MM.1S (cell line): ENCODE measurements around the gene DDX5.

Experiments used
- DNase-seq: peaks from one replicate; pipeline ENCODE4 v3.0.0-alpha.2; 2015
- H2AFZ ChIP-seq: fragments of 300-600 bp; sonication (generic); 2 replicates; pipeline ENCODE4 v1.6.0; 2016; ENCODE audit warnings: antibody characterized with exemption, low read length
- H3F3A ChIP-seq: fragments of 300-600 bp; sonication (generic); 2 replicates; pipeline ENCODE4 v1.6.1; 2016; ENCODE audit warnings: mild to moderate bottlenecking, antibody characterized with exemption, low read length, moderate library complexity, mixed read lengths; ENCODE audit not compliant: insufficient read depth
- H3K27ac ChIP-seq: fragments of 300-600 bp; sonication (generic); 2 replicates; pipeline ENCODE4 v1.5.1; 2016; ENCODE audit warnings: mild to moderate bottlenecking, low read length
- H3K27me3 ChIP-seq: fragments of 300-600 bp; sonication (generic); replicated peaks from 2 replicates; pipeline ENCODE4 v1.6.0; 2016; ENCODE audit warnings: low read length; ENCODE audit not compliant: insufficient read depth
- H3K36me3 ChIP-seq: fragments of 300-600 bp; sonication (generic); replicated peaks from 2 replicates; pipeline ENCODE4 v1.6.1; 2016; ENCODE audit warnings: mild to moderate bottlenecking, low read length, mixed read lengths; ENCODE audit not compliant: insufficient read depth
- H3K4me1 ChIP-seq: fragments of 300-600 bp; sonication (generic); 2 replicates; pipeline ENCODE4 v1.6.1; 2016; ENCODE audit warnings: low read length, mixed read lengths
- H3K4me2 ChIP-seq: fragments of 300-600 bp; sonication (generic); 2 replicates; pipeline ENCODE4 v1.6.0; 2016; ENCODE audit warnings: low read depth, low read length
- H3K4me3 ChIP-seq: fragments of 300-600 bp; sonication (generic); 2 replicates; pipeline ENCODE4 v1.5.1; 2016; ENCODE audit warnings: low read length, mixed read lengths
- H3K79me2 ChIP-seq: fragments of 300-600 bp; sonication (generic); 2 replicates; pipeline ENCODE4 v1.6.1; 2016; ENCODE audit warnings: mixed run types, low read length, mixed read lengths
- H3K9ac ChIP-seq: fragments of 300-600 bp; sonication (generic); 2 replicates; pipeline ENCODE4 v1.6.1; 2016; ENCODE audit warnings: low read length, mixed read lengths
- H3K9me2 ChIP-seq: fragments of 300-600 bp; sonication (generic); replicated peaks from 2 replicates; pipeline ENCODE4 v1.6.1; 2016; ENCODE audit warnings: mild to moderate bottlenecking, low read length, mixed read lengths; ENCODE audit not compliant: insufficient read depth
- H3K9me3 ChIP-seq: fragments of 300-600 bp; sonication (generic); replicated peaks from 2 replicates; pipeline ENCODE4 v1.6.1; 2016; ENCODE audit warnings: mild to moderate bottlenecking, low read length, mixed read lengths; ENCODE audit not compliant: insufficient read depth
- H4K20me1 ChIP-seq: fragments of 300-600 bp; sonication (generic); 2 replicates; pipeline ENCODE4 v1.6.1; 2016; ENCODE audit warnings: mild to moderate bottlenecking, low read length, moderate library complexity, mixed read lengths; ENCODE audit not compliant: insufficient read depth
- EZH2 ChIP-seq: fragments of 300-600 bp; sonication (generic); optimal IDR thresholded peaks from 2 replicates; pipeline ENCODE3; 2017; ENCODE audit warnings: low read depth, mild to moderate bottlenecking, antibody characterized with exemption, low read length, mixed read lengths
- EZH2phosphoT487 ChIP-seq: fragments of 300-600 bp; sonication (generic); IDR thresholded peaks from 2 replicates; pipeline ENCODE4 v1.6.1; 2018; ENCODE audit warnings: antibody characterized with exemption, low read length
- TF ChIP-seq, protein P1 (sequence below): fragments of 300-600 bp; sonication (generic); IDR thresholded peaks from 2 replicates; pipeline ENCODE4 v1.5.1; 2016; ENCODE audit warnings: antibody characterized with exemption, low read length, mixed read lengths

Gene DDX5

DNA sequence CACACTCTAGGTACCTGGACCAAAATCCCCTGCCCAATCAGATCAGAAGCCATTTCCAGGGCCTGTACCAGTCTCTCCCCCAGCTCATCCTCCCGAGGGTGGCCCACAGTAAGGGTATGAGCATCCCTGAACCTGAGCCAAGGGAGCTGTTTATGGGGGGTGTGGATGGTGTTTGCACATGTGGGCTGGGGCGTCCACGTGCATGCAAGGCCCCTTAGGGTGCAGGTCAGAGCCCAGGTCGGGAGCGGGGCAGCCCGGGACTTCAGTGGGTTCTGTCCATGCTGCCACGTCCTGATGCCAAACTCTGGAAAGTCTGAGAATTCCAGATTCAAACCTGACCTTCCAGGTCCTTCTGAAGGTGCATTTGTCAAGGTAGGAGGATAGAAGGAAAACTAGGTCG, 47.3 kb downstream of the DDX5 start:
- Histone ChIP-seq H3K27me3 (no peaks in the 10 kb centered on the region), H3K9ac (no peak overlapping the region), H4K20me1 (no peaks in the 10 kb centered on the region), H3K9me3 (no peaks in the 10 kb centered on the region), H3K36me3 (no peaks in the 10 kb centered on the region), H3K27ac (no peak overlapping the region), H2AFZ (no peak overlapping the region), H3K9me2 (no peaks in the 10 kb centered on the region), H3K4me3 (no peak overlapping the region), H3K4me1 (peaks cover 12% of the 10 kb centered on the region; the same call in 1 of the 2 replicates), H3K4me2 (no peak overlapping the region), H3K79me2 (no peaks in the 10 kb centered on the region), H3F3A (no peaks in the 10 kb centered on the region)
- DNase-seq, result no peak
- TF ChIP-seq EZH2 (no peak), EZH2phosphoT487 (no peak)
- TF ChIP-seq, protein P1, sequence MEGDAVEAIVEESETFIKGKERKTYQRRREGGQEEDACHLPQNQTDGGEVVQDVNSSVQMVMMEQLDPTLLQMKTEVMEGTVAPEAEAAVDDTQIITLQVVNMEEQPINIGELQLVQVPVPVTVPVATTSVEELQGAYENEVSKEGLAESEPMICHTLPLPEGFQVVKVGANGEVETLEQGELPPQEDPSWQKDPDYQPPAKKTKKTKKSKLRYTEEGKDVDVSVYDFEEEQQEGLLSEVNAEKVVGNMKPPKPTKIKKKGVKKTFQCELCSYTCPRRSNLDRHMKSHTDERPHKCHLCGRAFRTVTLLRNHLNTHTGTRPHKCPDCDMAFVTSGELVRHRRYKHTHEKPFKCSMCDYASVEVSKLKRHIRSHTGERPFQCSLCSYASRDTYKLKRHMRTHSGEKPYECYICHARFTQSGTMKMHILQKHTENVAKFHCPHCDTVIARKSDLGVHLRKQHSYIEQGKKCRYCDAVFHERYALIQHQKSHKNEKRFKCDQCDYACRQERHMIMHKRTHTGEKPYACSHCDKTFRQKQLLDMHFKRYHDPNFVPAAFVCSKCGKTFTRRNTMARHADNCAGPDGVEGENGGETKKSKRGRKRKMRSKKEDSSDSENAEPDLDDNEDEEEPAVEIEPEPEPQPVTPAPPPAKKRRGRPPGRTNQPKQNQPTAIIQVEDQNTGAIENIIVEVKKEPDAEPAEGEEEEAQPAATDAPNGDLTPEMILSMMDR, result no peak

DNA sequence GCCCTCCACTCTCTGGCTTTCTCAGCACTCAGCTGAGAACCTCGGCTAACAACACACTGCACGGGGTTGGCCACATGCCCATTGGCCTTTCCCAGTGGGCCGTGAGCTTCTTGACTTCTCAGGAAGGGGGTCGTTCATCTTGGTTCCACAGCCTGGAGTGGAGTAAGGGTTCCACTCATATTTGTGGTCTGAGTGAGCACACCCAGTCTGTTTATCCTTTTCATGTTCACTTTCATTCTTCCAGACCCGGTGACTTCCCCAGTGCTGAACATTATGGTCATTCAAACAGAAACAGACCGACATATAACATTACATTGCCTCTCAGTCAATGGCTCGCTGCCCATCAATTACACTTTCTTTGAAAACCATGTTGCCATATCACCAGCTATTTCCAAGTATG, 48.9 kb downstream of the DDX5 start:
- H4K20me1 ChIP-seq, result no peaks in the 10 kb centered on the region
- H3K27me3 ChIP-seq, result no peaks in the 10 kb centered on the region
- no peak overlapping the region for H3K27ac ChIP-seq
- no peaks in the 10 kb centered on the region for H3K9me3 ChIP-seq
- TF ChIP-seq, protein P1, result no peak
- TF ChIP-seq EZH2phosphoT487 (no peak), EZH2 (no peak)
- H3K4me1 ChIP-seq, result peaks cover 12% of the 10 kb centered on the region; the same call in 1 of the 2 replicates
- H2AFZ ChIP-seq, result no peak overlapping the region
- no peaks in the 10 kb centered on the region for H3K79me2 ChIP-seq
- H3K9me2 ChIP-seq, result no peaks in the 10 kb centered on the region
- DNase-seq, result no peak
- H3F3A ChIP-seq, result no peaks in the 10 kb centered on the region
- H3K4me2 ChIP-seq, result no peak overlapping the region
- H3K36me3 ChIP-seq, result no peaks in the 10 kb centered on the region
- H3K4me3 ChIP-seq, result no peak overlapping the region
- no peak overlapping the region for H3K9ac ChIP-seq

DNA sequence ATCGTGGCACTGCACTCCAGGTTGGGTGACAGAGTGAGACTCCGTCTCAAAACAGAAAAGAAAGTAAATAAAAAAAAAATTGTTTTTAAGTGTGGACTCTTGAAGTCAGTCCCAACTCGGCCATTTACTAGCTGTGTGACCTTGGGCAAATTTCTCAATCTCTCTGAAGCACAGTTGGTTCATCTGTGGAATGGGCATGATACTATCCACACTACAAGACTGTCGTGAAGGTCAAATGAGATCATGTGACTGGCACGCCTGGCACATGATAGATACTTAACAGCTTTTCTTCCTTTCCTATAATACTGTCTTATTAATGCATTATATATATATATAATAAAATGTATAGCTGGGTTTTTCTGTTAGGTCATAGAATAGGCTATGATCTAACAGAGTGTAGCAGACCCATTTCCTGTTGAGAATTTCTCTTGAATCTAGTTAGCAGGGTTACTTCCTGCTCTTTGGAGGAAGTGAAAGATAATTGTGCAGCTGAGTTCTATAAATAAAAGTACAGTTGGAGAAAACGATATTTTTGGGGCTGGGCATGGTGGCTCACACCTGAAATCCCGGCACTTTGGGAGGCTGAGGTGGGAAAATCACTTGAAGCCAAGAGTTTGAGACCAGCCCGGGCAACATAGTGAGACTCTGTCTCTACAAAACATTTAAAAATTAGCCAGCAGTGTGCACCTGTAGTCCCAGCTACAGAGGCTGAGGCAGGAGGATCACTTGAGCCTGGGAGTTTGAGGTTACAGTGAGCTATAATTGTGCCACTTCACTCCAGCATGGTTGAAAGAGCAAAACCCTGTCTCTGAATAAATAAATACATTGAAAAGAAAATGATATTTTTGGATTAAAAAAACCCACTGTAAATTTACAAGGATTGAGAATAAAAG, 49.9 kb downstream of the DDX5 start:
- H3K9ac ChIP-seq, result no peak overlapping the region

More for the DNA sequence above, 49.9 kb downstream of the DDX5 start:
- H3K27ac ChIP-seq, result no peak overlapping the region
- DNase-seq, result peak; percentile 51
- H3K4me1 ChIP-seq, result peaks cover 12% of the 10 kb centered on the region; the same call in 1 of the 2 replicates
- H3F3A ChIP-seq, result no peaks in the 10 kb centered on the region
- H3K36me3 ChIP-seq, result no peaks in the 10 kb centered on the region
- H3K4me3 ChIP-seq, result no peak overlapping the region
- no peaks in the 10 kb centered on the region for H3K79me2 ChIP-seq
- no peak overlapping the region for H3K4me2 ChIP-seq
- TF ChIP-seq EZH2, result no peak
- no peak for TF ChIP-seq EZH2phosphoT487
- TF ChIP-seq, protein P1, result no peak
- 0 out of 2 replicates have a peak overlapping the region, but pooled peaks have one; percentile 25 for H2AFZ ChIP-seq
- no peaks in the 10 kb centered on the region for H4K20me1 ChIP-seq
- H3K9me2 ChIP-seq, result no peaks in the 10 kb centered on the region
- H3K9me3 ChIP-seq, result no peaks in the 10 kb centered on the region
- H3K27me3 ChIP-seq, result no peaks in the 10 kb centered on the region
